Measurements from ENCODE around the gene RBM18.

The RBM18 gene

GRCh38 chr9:122261469-122261881 lies 3.2 kb downstream of the RBM18 start:
- no peak for TF ChIP-seq CTCF (IDR thresholded peaks at IDR 0.05; ENCODE audit: low read depth, low read length)
- no peak overlapping the region for H3K4me3 ChIP-seq (ENCODE audit: low read depth, low read length)

GRCh38 chr9:122258886-122259415 lies 5.7 kb downstream of the RBM18 start:
- TF ChIP-seq CTCF (IDR thresholded peaks at IDR 0.05; ENCODE audit: low read depth, low read length), result no peak
- H3K4me3 ChIP-seq (ENCODE audit: low read depth, low read length), result no peak overlapping the region

GRCh38 chr9:122256206-122256605 lies 8.4 kb downstream of the RBM18 start:
- no peak overlapping the region for H3K4me3 ChIP-seq (ENCODE audit: low read depth, low read length)
- no peak for TF ChIP-seq CTCF (IDR thresholded peaks at IDR 0.05; ENCODE audit: low read depth, low read length)

- TF ChIP-seq CTCF (IDR thresholded peaks at IDR 0.05; ENCODE audit: low read depth, low read length), result no peak
- no peak overlapping the region for H3K4me3 ChIP-seq (ENCODE audit: low read depth, low read length)
Measured at GRCh38 chr9:122254761-122255160, 9.9 kb downstream of the RBM18 start.

GRCh38 chr9:122252796-122253195 lies 11.8 kb downstream of the RBM18 start:
- no peak for TF ChIP-seq CTCF (IDR thresholded peaks at IDR 0.05; ENCODE audit: low read depth, low read length)
- H3K4me3 ChIP-seq (ENCODE audit: low read depth, low read length), result no peak overlapping the region

- TF ChIP-seq CTCF (IDR thresholded peaks at IDR 0.05; ENCODE audit: low read depth, low read length), result no peak
- H3K4me3 ChIP-seq (ENCODE audit: low read depth, low read length), result no peak overlapping the region
Measured at GRCh38 chr9:122251351-122251750, 13.3 kb downstream of the RBM18 start.

- TF ChIP-seq CTCF (IDR thresholded peaks at IDR 0.05; ENCODE audit: low read depth, low read length), result no peak
- H3K4me3 ChIP-seq (ENCODE audit: low read depth, low read length), result no peak overlapping the region
Measured at GRCh38 chr9:122248448-122248865, 16.2 kb downstream of the RBM18 start.
